Ishikawa (cell line): ENCODE data around the gene ALAS1.

Experiments
- CEBPB ChIP-seq: IDR thresholded peaks from 2 replicates; pipeline ENCODE4 v1.6.1; 2012
- CREB1 ChIP-seq: IDR thresholded peaks from 2 replicates; pipeline ENCODE4 v1.6.1; 2012; ENCODE audit warnings: low read depth
- EGR1 ChIP-seq: IDR thresholded peaks from 2 replicates; pipeline ENCODE4 v1.6.1; 2012
- EP300 ChIP-seq: IDR thresholded peaks from 2 replicates; pipeline ENCODE4 v1.6.1; 2012; ENCODE audit warnings: borderline replicate concordance
- FOXM1 ChIP-seq: IDR thresholded peaks from 2 replicates; pipeline ENCODE4 v1.6.1; 2012; ENCODE audit warnings: low read depth, borderline replicate concordance
- MAX ChIP-seq: IDR thresholded peaks from 2 replicates; pipeline ENCODE4 v1.6.1; 2012
- RAD21 ChIP-seq: IDR thresholded peaks from 2 replicates; pipeline ENCODE4 v1.6.1; 2012; ENCODE audit warnings: low read depth
- REST ChIP-seq: IDR thresholded peaks from 2 replicates; pipeline ENCODE4 v1.6.1; 2012; ENCODE audit warnings: low read depth, mild to moderate bottlenecking
- TAF1 ChIP-seq: IDR thresholded peaks from 2 replicates; pipeline ENCODE4 v1.6.1; 2012; ENCODE audit warnings: low read depth, mild to moderate bottlenecking
- TCF12 ChIP-seq: IDR thresholded peaks from 2 replicates; pipeline ENCODE4 v1.6.1; 2012; ENCODE audit warnings: low read depth
- TEAD4 ChIP-seq: IDR thresholded peaks from 2 replicates; pipeline ENCODE4 v1.6.1; 2012
- YY1 ChIP-seq: IDR thresholded peaks from 2 replicates; pipeline ENCODE4 v1.6.1; 2012; ENCODE audit warnings: low read depth
- ZBTB7A ChIP-seq: IDR thresholded peaks from 2 replicates; pipeline ENCODE4 v1.6.1; 2012; ENCODE audit warnings: low read depth
- TF ChIP-seq, protein P1 (sequence below): IDR thresholded peaks from 2 replicates; pipeline ENCODE4 v1.6.1; 2012

GRCh38 chr3:52150357-52150756 is 47.6 kb upstream of the ALAS1 start:
- TF ChIP-seq RAD21 (no peak), YY1 (no peak), REST (no peak), EP300 (no peak), CREB1 (no peak), CEBPB (no peak), ZBTB7A (no peak), MAX (no peak), TAF1 (no peak), EGR1 (no peak), TEAD4 (no peak), TCF12 (no peak), FOXM1 (no peak)
- TF ChIP-seq, protein P1, sequence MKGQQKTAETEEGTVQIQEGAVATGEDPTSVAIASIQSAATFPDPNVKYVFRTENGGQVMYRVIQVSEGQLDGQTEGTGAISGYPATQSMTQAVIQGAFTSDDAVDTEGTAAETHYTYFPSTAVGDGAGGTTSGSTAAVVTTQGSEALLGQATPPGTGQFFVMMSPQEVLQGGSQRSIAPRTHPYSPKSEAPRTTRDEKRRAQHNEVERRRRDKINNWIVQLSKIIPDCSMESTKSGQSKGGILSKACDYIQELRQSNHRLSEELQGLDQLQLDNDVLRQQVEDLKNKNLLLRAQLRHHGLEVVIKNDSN = no peak
